KMS-11 (cell line): ENCODE measurements around the gene PIK3R1.

ENCODE experiments used
- H2AFZ ChIP-seq: fragments of 200-600 bp; sonication (generic); 2 replicates; pipeline ENCODE4 v1.6.1; 2016; ENCODE audit warnings: antibody characterized with exemption, mixed run types, low read depth
- H3K27ac ChIP-seq: fragments of 200-600 bp; sonication (generic); 2 replicates; pipeline ENCODE4 v1.6.1; 2016; ENCODE audit warnings: mild to moderate bottlenecking, mixed run types
- H3K27me3 ChIP-seq: fragments of 200-600 bp; sonication (generic); 2 replicates; pipeline ENCODE4 v1.6.1; 2017; ENCODE audit warnings: mild to moderate bottlenecking, low read depth, mixed run types, moderate library complexity; ENCODE audit not compliant: insufficient read depth
- H3K36me3 ChIP-seq: fragments of 200-600 bp; sonication (generic); 2 replicates; pipeline ENCODE4 v1.6.1; 2017; ENCODE audit warnings: mild to moderate bottlenecking, mixed run types; ENCODE audit not compliant: insufficient read depth
- H3K4me1 ChIP-seq: fragments of 200-600 bp; sonication (generic); 2 replicates; pipeline ENCODE4 v1.6.1; 2016; ENCODE audit warnings: mild to moderate bottlenecking, low read depth, mixed run types; ENCODE audit not compliant: poor library complexity, severe bottlenecking
- H3K4me2 ChIP-seq: fragments of 200-600 bp; sonication (generic); 2 replicates; pipeline ENCODE4 v1.7.0; 2016; ENCODE audit warnings: mild to moderate bottlenecking, mixed run types
- H3K4me3 ChIP-seq: fragments of 200-600 bp; sonication (generic); IDR thresholded peaks from 2 replicates; pipeline ENCODE4 v1.6.1; 2017; ENCODE audit warnings: low read depth, low read length, mixed read lengths; ENCODE audit not compliant: insufficient read depth
- H3K79me2 ChIP-seq: fragments of 200-600 bp; sonication (generic); 2 replicates; pipeline ENCODE4 v1.6.1; 2016; ENCODE audit warnings: low read depth, mixed run types; ENCODE audit not compliant: insufficient read depth
- H3K9ac ChIP-seq: fragments of 200-600 bp; sonication (generic); 2 replicates; pipeline ENCODE4 v1.6.1; 2016; ENCODE audit warnings: mild to moderate bottlenecking, mixed run types
- H4K20me1 ChIP-seq: fragments of 200-600 bp; sonication (generic); 2 replicates; pipeline ENCODE4 v1.6.1; 2016; ENCODE audit warnings: mild to moderate bottlenecking, mixed run types; ENCODE audit not compliant: insufficient read depth
- TF ChIP-seq, protein P1 (sequence below): fragments of 200-600 bp; sonication (generic); conservative IDR thresholded peaks from 2 replicates; pipeline ENCODE4 v1.6.1; 2017; ENCODE audit warnings: low read depth, mild to moderate bottlenecking, antibody characterized with exemption, low read length, moderate library complexity, mixed read lengths

The PIK3R1 gene

GRCh38 chr5:68182094-68182493 lies 33.5 kb upstream of the PIK3R1 start:
- Histone ChIP-seq H3K9ac (no peak overlapping the region), H4K20me1 (no peaks in the 10 kb centered on the region), H3K4me1 (no peaks in the 10 kb centered on the region), H3K27ac (no peak overlapping the region), H3K4me2 (no peak overlapping the region), H2AFZ (no peak overlapping the region), H3K79me2 (no peaks in the 10 kb centered on the region), H3K27me3 (no peaks in the 10 kb centered on the region), H3K36me3 (no peaks in the 10 kb centered on the region), H3K4me3 (no peak overlapping the region)
- TF ChIP-seq, protein P1, sequence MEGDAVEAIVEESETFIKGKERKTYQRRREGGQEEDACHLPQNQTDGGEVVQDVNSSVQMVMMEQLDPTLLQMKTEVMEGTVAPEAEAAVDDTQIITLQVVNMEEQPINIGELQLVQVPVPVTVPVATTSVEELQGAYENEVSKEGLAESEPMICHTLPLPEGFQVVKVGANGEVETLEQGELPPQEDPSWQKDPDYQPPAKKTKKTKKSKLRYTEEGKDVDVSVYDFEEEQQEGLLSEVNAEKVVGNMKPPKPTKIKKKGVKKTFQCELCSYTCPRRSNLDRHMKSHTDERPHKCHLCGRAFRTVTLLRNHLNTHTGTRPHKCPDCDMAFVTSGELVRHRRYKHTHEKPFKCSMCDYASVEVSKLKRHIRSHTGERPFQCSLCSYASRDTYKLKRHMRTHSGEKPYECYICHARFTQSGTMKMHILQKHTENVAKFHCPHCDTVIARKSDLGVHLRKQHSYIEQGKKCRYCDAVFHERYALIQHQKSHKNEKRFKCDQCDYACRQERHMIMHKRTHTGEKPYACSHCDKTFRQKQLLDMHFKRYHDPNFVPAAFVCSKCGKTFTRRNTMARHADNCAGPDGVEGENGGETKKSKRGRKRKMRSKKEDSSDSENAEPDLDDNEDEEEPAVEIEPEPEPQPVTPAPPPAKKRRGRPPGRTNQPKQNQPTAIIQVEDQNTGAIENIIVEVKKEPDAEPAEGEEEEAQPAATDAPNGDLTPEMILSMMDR, result no peak

DNA sequence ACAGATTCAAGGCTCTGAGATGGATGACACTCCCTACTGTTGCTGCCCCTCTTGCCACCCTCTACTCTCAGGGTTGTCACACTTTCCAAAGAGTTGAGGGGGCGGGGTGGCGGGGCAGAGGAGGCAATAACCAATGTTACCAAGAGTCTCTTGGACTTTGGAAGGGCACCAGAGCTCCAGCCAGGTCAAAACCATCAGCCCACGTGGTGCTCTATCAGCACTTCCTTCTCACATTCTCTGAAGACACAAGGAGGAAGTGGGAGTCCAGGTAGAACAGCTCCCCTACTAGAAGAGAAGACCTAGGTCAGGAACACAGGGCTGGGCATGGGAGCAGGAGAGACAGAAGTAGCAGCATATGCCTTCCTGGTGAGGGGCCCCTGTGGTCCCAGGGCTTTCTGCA lies 33.0 kb upstream of the PIK3R1 start:
- Histone ChIP-seq H3K36me3 (no peaks in the 10 kb centered on the region), H3K4me2 (no peak overlapping the region), H3K4me3 (no peak overlapping the region), H3K79me2 (no peaks in the 10 kb centered on the region), H3K9ac (no peak overlapping the region), H2AFZ (no peak overlapping the region), H3K27me3 (no peaks in the 10 kb centered on the region), H3K4me1 (no peaks in the 10 kb centered on the region), H3K27ac (no peak overlapping the region), H4K20me1 (no peaks in the 10 kb centered on the region)
- TF ChIP-seq, protein P1, result no peak

DNA sequence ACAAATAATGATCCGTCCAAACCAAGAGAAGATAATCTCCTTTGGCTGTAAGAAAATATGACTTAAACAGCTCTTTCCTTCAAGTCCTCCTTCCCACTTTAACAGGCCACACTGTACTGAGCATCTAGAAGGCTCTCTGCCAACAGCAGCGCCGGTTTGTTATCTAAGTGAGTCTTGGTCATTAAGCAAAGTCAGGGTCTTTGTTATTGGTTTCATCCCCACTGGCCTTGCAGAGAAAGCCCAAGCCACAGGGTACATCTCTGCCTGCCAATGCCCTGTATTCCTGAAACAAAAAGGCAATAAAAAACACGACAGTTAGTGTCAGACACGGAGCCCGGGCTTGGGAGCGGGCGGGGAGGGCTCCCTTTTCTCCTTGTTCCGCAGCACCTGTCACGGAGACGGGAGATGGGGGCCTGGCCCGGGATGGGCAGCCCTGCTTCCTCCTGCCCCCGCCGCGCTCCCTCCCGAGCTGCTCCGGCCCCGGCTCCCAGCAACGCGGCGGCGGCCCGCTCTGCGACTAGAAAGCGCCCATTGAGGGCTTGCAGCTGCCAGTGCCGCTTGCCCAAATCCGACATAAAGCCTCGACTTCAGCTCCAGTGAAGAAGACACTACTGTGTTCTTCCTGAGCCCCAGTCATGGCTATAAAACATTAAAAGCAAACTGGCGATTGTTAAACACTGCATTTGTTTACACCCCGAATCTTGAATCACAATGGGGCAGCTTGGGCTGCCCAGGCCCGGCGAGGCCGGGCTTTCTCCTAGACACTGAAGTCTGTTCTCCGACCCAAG lies 28.1 kb upstream of the PIK3R1 start:
- H3K79me2 ChIP-seq, result no peaks in the 10 kb centered on the region
- no peak overlapping the region for H2AFZ ChIP-seq
- H4K20me1 ChIP-seq, result no peaks in the 10 kb centered on the region
- no peak overlapping the region for H3K4me2 ChIP-seq
- no peaks in the 10 kb centered on the region for H3K36me3 ChIP-seq
- no peak overlapping the region for H3K27ac ChIP-seq
- no peak overlapping the region for H3K4me3 ChIP-seq
- TF ChIP-seq, protein P1, result no peak
- no peaks in the 10 kb centered on the region for H3K4me1 ChIP-seq
- H3K27me3 ChIP-seq, result no peaks in the 10 kb centered on the region
- no peak overlapping the region for H3K9ac ChIP-seq

DNA sequence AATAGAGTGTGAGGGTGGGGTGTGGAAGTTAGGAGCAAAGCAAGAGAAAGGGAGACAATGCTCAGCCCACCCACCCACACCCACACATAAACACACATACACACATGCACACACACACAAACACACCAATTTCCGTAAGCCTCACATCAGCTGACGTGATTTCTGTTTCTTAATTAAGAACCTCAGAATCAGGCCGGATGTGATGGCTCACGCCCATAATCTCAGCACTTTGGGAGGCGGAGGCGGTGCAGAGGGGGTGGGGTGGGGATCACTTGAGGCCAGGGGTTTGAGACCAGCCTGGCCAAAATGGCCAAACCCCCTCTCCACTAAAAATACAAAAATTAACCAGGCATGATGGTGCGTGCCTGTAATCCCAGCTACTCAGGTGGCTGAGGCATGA lies 26.4 kb upstream of the PIK3R1 start:
- Histone ChIP-seq H3K4me3 (no peak overlapping the region), H3K4me1 (no peaks in the 10 kb centered on the region), H3K27me3 (no peaks in the 10 kb centered on the region), H3K27ac (no peak overlapping the region), H2AFZ (no peak overlapping the region), H3K4me2 (no peak overlapping the region), H3K79me2 (no peaks in the 10 kb centered on the region), H3K36me3 (no peaks in the 10 kb centered on the region), H4K20me1 (no peaks in the 10 kb centered on the region), H3K9ac (no peak overlapping the region)
- TF ChIP-seq, protein P1, result no peak
